H7 (cell line): ENCODE measurements around the gene EDARADD. TPM values are rescaled to one million over a fixed set of nuclear protein-coding genes. Genes with fewer than 3 reads are reported as not detected.
"Not testable (repeated sequence)": the region's sequence is repeated elsewhere in the genome, so short reads cannot be mapped to it uniquely, and the experiment has no call there.

ENCODE experiments used
- DNase-seq: peaks from one replicate; pipeline ENCODE4 v3.0.0; 2012
- H3K27me3 ChIP-seq: 2 replicates; pipeline ENCODE4 v1.6.0; 2011; ENCODE audit warnings: mild to moderate bottlenecking, low read length; ENCODE audit not compliant: control insufficient read depth, insufficient read depth
- H3K36me3 ChIP-seq: replicated peaks from 2 replicates; pipeline ENCODE4 v1.5.1; 2011; ENCODE audit warnings: low read length; ENCODE audit not compliant: control insufficient read depth, insufficient read depth
- H3K4me3 ChIP-seq: 2 replicates; pipeline ENCODE4 v1.5.1; 2011; ENCODE audit warnings: low read depth, mild to moderate bottlenecking, control low read depth, low read length, moderate library complexity; ENCODE audit not compliant: insufficient read depth
- total RNA-seq: library from RNA; depleted of rRNA; stranded (reverse); fragments of >200 nt; shearing (Covaris generic); gene quantifications from 2 replicates; pipeline ENCODE4 v1.2.3, GENCODE V29; 2014

The EDARADD gene
- total RNA-seq, 1 experiment from 2014 or later: 2.1 TPM

GRCh38 chr1:236438614-236439013, 44.5 kb downstream of the EDARADD start:
- DNase-seq: no peak
- H3K27me3 ChIP-seq: no peaks in the 10 kb centered on the region
- no peak overlapping the region for H3K4me3 ChIP-seq
- H3K36me3 ChIP-seq: no peaks in the 10 kb centered on the region

GRCh38 chr1:236440373-236440772, 46.3 kb downstream of the EDARADD start:
- DNase-seq: no peak

GRCh38 chr1:236450779-236451178, 56.7 kb downstream of the EDARADD start:
- Histone ChIP-seq H3K27me3 (no peaks in the 10 kb centered on the region), H3K4me3 (no peak overlapping the region), H3K36me3 (no peaks in the 10 kb centered on the region)
- no peak for DNase-seq

More at GRCh38 chr1:236440373-236440772, 46.3 kb downstream of the EDARADD start:
- Histone ChIP-seq H3K27me3 (no peaks in the 10 kb centered on the region), H3K4me3 (no peak overlapping the region), H3K36me3 (no peaks in the 10 kb centered on the region)

GRCh38 chr1:236451796-236452373, 57.8 kb downstream of the EDARADD start:
- no peaks in the 10 kb centered on the region for H3K27me3 ChIP-seq
- H3K4me3 ChIP-seq: no peak overlapping the region
- DNase-seq: peak; percentile 78
- no peaks in the 10 kb centered on the region for H3K36me3 ChIP-seq

GRCh38 chr1:236455243-236455642, 61.2 kb downstream of the EDARADD start:
- H3K4me3 ChIP-seq: no peak overlapping the region
- DNase-seq: no peak
- no peaks in the 10 kb centered on the region for H3K36me3 ChIP-seq
- no peaks in the 10 kb centered on the region for H3K27me3 ChIP-seq

- DNase-seq: no peak
- Histone ChIP-seq H3K4me3 (no peak overlapping the region), H3K27me3 (no peaks in the 10 kb centered on the region), H3K36me3 (no peaks in the 10 kb centered on the region)
Observed at GRCh38 chr1:236457775-236458174, 63.7 kb downstream of the EDARADD start.

- DNase-seq: no peak
- H3K27me3 ChIP-seq: no peaks in the 10 kb centered on the region
- no peaks in the 10 kb centered on the region for H3K36me3 ChIP-seq
- H3K4me3 ChIP-seq: no peak overlapping the region
Observed at GRCh38 chr1:236458996-236459395, 64.9 kb downstream of the EDARADD start.

GRCh38 chr1:236460103-236460502, 66.0 kb downstream of the EDARADD start:
- no peak overlapping the region for H3K4me3 ChIP-seq
- DNase-seq: no peak
- H3K27me3 ChIP-seq: no peaks in the 10 kb centered on the region
- H3K36me3 ChIP-seq: no peaks in the 10 kb centered on the region

- not testable (repeated sequence) for DNase-seq, H3K27me3 ChIP-seq, H3K4me3 ChIP-seq, H3K36me3 ChIP-seq
Observed at GRCh38 chr1:236464197-236464596, 70.1 kb downstream of the EDARADD start.

- no peaks in the 10 kb centered on the region for H3K27me3 ChIP-seq
- H3K36me3 ChIP-seq: no peaks in the 10 kb centered on the region
- no peak overlapping the region for H3K4me3 ChIP-seq
- DNase-seq: no peak
Observed at GRCh38 chr1:236465231-236465958, 71.3 kb downstream of the EDARADD start.

- DNase-seq: no peak
- Histone ChIP-seq H3K27me3 (no peaks in the 10 kb centered on the region), H3K4me3 (no peak overlapping the region), H3K36me3 (no peaks in the 10 kb centered on the region)
Observed at GRCh38 chr1:236465959-236466303, 71.8 kb downstream of the EDARADD start.

- H3K27me3 ChIP-seq: no peaks in the 10 kb centered on the region
- DNase-seq: no peak
- no peaks in the 10 kb centered on the region for H3K36me3 ChIP-seq
- H3K4me3 ChIP-seq: no peak overlapping the region
Observed at GRCh38 chr1:236467327-236467641, 73.2 kb downstream of the EDARADD start.

GRCh38 chr1:236468625-236469024, 74.5 kb downstream of the EDARADD start:
- Histone ChIP-seq H3K27me3 (no peaks in the 10 kb centered on the region), H3K36me3 (no peaks in the 10 kb centered on the region), H3K4me3 (no peak overlapping the region)
- peak; percentile 52 for DNase-seq

- DNase-seq: no peak
- Histone ChIP-seq H3K4me3 (no peak overlapping the region), H3K27me3 (no peaks in the 10 kb centered on the region), H3K36me3 (no peaks in the 10 kb centered on the region)
Observed at GRCh38 chr1:236469466-236469865, 75.4 kb downstream of the EDARADD start.

- no peaks in the 10 kb centered on the region for H3K27me3 ChIP-seq
- no peak overlapping the region for H3K4me3 ChIP-seq
- no peaks in the 10 kb centered on the region for H3K36me3 ChIP-seq
- no peak for DNase-seq
Observed at GRCh38 chr1:236471096-236471495, 77.0 kb downstream of the EDARADD start.

GRCh38 chr1:236471653-236472052, 77.6 kb downstream of the EDARADD start:
- Histone ChIP-seq H3K27me3 (no peaks in the 10 kb centered on the region), H3K36me3 (no peaks in the 10 kb centered on the region), H3K4me3 (no peak overlapping the region)
- DNase-seq: peak; percentile 30
